DOHH2 (cell line): ENCODE measurements around the gene ZC3H7A.

Experiments used
- EZH2phosphoT487 ChIP-seq: fragments of 200-600 bp; sonication (generic); IDR thresholded peaks from 2 replicates; pipeline ENCODE4 v1.6.1; 2017; ENCODE audit warnings: borderline replicate concordance, mild to moderate bottlenecking, antibody characterized with exemption, low read length, moderate library complexity, mixed read lengths
- TF ChIP-seq, protein P1 (sequence below): fragments of 200-600 bp; sonication (generic); IDR thresholded peaks from one replicate; pipeline ENCODE4 v1.5.1; 2014; ENCODE audit warnings: antibody characterized with exemption, mild to moderate bottlenecking, low read depth, low read length; ENCODE audit not compliant: poor library complexity, severe bottlenecking

DNA sequence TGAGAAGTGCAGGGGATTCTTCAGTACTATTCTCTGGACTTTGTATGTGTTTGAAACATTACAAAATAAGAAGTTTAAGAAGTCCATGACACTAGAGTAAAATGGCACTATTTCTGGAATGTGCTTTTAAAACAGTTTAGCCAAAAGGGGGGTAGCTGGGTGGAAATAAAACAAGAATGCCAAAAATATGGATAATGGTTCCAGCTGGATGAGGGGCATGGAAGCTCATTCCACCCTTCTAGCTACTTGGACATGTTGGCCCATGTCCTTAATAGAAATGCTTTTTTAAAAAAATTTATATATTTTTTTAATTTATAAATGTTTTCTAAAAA is 13.1 kb downstream of the ZC3H7A start:
- TF ChIP-seq, protein P1, sequence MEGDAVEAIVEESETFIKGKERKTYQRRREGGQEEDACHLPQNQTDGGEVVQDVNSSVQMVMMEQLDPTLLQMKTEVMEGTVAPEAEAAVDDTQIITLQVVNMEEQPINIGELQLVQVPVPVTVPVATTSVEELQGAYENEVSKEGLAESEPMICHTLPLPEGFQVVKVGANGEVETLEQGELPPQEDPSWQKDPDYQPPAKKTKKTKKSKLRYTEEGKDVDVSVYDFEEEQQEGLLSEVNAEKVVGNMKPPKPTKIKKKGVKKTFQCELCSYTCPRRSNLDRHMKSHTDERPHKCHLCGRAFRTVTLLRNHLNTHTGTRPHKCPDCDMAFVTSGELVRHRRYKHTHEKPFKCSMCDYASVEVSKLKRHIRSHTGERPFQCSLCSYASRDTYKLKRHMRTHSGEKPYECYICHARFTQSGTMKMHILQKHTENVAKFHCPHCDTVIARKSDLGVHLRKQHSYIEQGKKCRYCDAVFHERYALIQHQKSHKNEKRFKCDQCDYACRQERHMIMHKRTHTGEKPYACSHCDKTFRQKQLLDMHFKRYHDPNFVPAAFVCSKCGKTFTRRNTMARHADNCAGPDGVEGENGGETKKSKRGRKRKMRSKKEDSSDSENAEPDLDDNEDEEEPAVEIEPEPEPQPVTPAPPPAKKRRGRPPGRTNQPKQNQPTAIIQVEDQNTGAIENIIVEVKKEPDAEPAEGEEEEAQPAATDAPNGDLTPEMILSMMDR = no peak
- TF ChIP-seq EZH2phosphoT487 = no peak
